GM13976 (cell line): ENCODE results near the gene HPCAL4.

ENCODE experiments used
- DNase-seq: peaks from one replicate; pipeline ENCODE4 v3.0.0; 2012; ENCODE audit warnings: low spot score
- in situ Hi-C: fragments of 300-500 bp; cut with MboI; formaldehyde crosslinking; loops from one replicate; pipeline ENCODE4 v1.12.0; 2022; ENCODE audit warnings: low sequenced_read_pairs, mixed read lengths, inconsistent platforms; ENCODE audit not compliant: unreplicated experiment
- TF ChIP-seq, protein P1 (sequence below): IDR thresholded peaks from 2 replicates; pipeline ENCODE4 v1.5.1; 2012; ENCODE audit warnings: borderline replicate concordance, mild to moderate bottlenecking; ENCODE audit not compliant: insufficient read depth; ENCODE audit errors: extremely low read depth, missing control alignments, control extremely low read depth

The HPCAL4 gene

DNA sequence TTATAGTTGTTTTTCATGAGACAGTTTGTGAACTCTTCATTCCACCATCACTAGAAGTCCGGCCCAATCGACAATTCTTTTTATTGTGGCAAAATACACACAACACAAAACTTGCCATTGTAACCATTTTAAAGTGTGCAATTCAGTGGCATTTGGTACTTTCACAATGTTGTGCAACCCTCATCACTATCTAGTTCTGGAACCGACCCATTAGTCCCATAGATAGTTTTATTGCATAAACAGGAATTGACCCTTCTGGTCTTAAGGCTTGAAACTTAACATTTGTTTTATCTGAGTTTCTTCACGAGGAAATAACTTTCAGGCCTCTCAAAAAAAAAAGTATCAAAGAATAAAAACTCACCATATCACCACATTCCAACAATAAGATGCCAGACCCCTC, 38.6 kb upstream of the HPCAL4 start:
- in situ Hi-C loops = no loop called here
- DNase-seq = no peak
- TF ChIP-seq, protein P1, sequence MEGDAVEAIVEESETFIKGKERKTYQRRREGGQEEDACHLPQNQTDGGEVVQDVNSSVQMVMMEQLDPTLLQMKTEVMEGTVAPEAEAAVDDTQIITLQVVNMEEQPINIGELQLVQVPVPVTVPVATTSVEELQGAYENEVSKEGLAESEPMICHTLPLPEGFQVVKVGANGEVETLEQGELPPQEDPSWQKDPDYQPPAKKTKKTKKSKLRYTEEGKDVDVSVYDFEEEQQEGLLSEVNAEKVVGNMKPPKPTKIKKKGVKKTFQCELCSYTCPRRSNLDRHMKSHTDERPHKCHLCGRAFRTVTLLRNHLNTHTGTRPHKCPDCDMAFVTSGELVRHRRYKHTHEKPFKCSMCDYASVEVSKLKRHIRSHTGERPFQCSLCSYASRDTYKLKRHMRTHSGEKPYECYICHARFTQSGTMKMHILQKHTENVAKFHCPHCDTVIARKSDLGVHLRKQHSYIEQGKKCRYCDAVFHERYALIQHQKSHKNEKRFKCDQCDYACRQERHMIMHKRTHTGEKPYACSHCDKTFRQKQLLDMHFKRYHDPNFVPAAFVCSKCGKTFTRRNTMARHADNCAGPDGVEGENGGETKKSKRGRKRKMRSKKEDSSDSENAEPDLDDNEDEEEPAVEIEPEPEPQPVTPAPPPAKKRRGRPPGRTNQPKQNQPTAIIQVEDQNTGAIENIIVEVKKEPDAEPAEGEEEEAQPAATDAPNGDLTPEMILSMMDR = no peak

- no peak for DNase-seq
- TF ChIP-seq, protein P1 = no peak
- in situ Hi-C loops = no loop called here
Observed at GRCh38 chr1:39729030-39729429, 37.8 kb upstream of the HPCAL4 start.

DNA sequence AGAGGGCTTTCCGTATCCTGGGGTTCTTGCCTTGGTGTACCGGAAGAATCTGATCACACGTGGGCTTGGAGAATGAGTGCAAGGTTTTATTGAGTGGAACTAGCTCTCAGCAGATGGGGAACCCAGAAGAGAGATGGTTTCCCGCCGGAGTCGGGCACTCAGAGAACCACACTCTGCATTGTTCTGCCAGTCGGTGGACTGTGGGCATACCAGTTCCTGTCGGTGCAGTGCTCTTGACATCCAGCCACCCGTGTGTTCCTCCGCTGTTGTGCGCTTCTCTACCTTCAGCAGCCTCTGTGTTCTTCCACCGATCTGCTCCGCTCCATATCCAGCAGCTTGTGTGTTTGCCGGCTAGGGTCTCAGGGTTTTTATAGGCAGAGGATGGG, 36.7 kb upstream of the HPCAL4 start:
- DNase-seq = no peak
- TF ChIP-seq, protein P1 = no peak
- in situ Hi-C loops = no loop called here

GRCh38 chr1:39727221-39727931, 36.1 kb upstream of the HPCAL4 start:
- DNase-seq = peak; percentile 48
- in situ Hi-C loops = no loop called here
- TF ChIP-seq, protein P1 = no peak

- in situ Hi-C loops = no loop called here
- TF ChIP-seq, protein P1 = no peak
- DNase-seq = no peak
Observed at GRCh38 chr1:39726600-39726999, 35.4 kb upstream of the HPCAL4 start.

- DNase-seq = no peak
- in situ Hi-C loops = loop anchor here (25.0 kb wide), 1 partner anchor 610 kb away; no protein-coding TSS in a partner anchor
- TF ChIP-seq, protein P1 = no peak
Observed at GRCh38 chr1:39722495-39722894, 31.3 kb upstream of the HPCAL4 start.
